HCT116 (cell line): ENCODE data around the gene TRDMT1.

Experiments
- CEBPB ChIP-seq: IDR thresholded peaks from 2 replicates; pipeline ENCODE4 v1.6.1; 2012; ENCODE audit warnings: low read depth
- CTCF ChIP-seq, 3 experiments: fragments of 200-600 bp in 1 of 3; sonication (generic) in 1 of 3; IDR thresholded peaks in 2 of 3; conservative IDR thresholded peaks in 1 of 3; 2 replicates each; pipeline ENCODE4 v1.5.1; 2012 to 2017; ENCODE audit warnings: low read depth in 2 of 3, low read length in 2 of 3, antibody characterized with exemption in 1 of 3, borderline replicate concordance in 1 of 3, control low read depth in 1 of 3, mild to moderate bottlenecking in 1 of 3, mixed read lengths in 1 of 3, mixed run types in 1 of 3, moderate library complexity in 1 of 3; ENCODE audit not compliant: insufficient read depth in 1 of 3
- EZH2 ChIP-seq: fragments of 200-600 bp; sonication (generic); IDR thresholded peaks from 2 replicates; pipeline ENCODE4 v1.6.1; 2017; ENCODE audit warnings: antibody characterized with exemption, mixed run types
- EZH2phosphoT487 ChIP-seq: fragments of 200-600 bp; IDR thresholded peaks from 2 replicates; pipeline ENCODE4 v1.6.1; 2018; ENCODE audit warnings: antibody characterized with exemption, borderline replicate concordance
- JUND ChIP-seq: IDR thresholded peaks from 2 replicates; pipeline ENCODE4 v1.6.1; 2012

- no peak for TF ChIP-seq CTCF (IDR thresholded peaks at IDR 0.05 in 2 of 3, conservative IDR thresholded peaks at IDR 0.05 in 1 of 3; ENCODE audit: borderline replicate concordance in 1 of 3, insufficient read depth in 1 of 3, low read depth in 2 of 3, low read length in 2 of 3)
- no peak for TF ChIP-seq JUND
- no peak for TF ChIP-seq EZH2
- TF ChIP-seq CEBPB = no peak
- TF ChIP-seq EZH2phosphoT487 = no peak
Measured at GRCh38 chr10:17177014-17177413, 24.5 kb downstream of the TRDMT1 start.
